Neural progenitor cell (in vitro differentiated cells): ENCODE results near the gene IRF1. TPM values are rescaled to one million over a fixed set of nuclear protein-coding genes. Genes with fewer than 3 reads are reported as not detected.
A peak's percentile ranks its signal among the peaks of the same experiment; 100 is the strongest.
"Not testable (repeated sequence)": the region's sequence is repeated elsewhere in the genome, so short reads cannot be mapped to it uniquely, and the experiment has no call there.

Experiments
- DNase-seq: peaks from one replicate; pipeline ENCODE4 v3.0.0-alpha.2; 2016; ENCODE audit warnings: low spot score
- H2AFZ ChIP-seq: fragments of 200-600 bp; sonication (generic); replicated peaks from 2 replicates; pipeline ENCODE4 v1.6.1; 2016; ENCODE audit warnings: antibody characterized with exemption
- H3F3A ChIP-seq: fragments of 200-600 bp; sonication (generic); 2 replicates; pipeline ENCODE4 v1.6.1; 2016; ENCODE audit warnings: antibody characterized with exemption, low read depth
- H3K27ac ChIP-seq: fragments of 200-600 bp; sonication (generic); 2 replicates; pipeline ENCODE4 v1.5.1; 2016; ENCODE audit warnings: mild to moderate bottlenecking
- H3K27me3 ChIP-seq: fragments of 200-600 bp; sonication (generic); 2 replicates; pipeline ENCODE4 v1.6.1; 2016; ENCODE audit warnings: mild to moderate bottlenecking, moderate library complexity
- H3K36me3 ChIP-seq: fragments of 200-600 bp; sonication (generic); 2 replicates; pipeline ENCODE4 v1.5.1; 2016
- H3K4me1 ChIP-seq: fragments of 200-600 bp; sonication (generic); 2 replicates; pipeline ENCODE4 v1.6.1; 2016; ENCODE audit warnings: mixed run types
- H3K4me2 ChIP-seq: fragments of 200-600 bp; sonication (generic); 2 replicates; pipeline ENCODE4 v1.6.1; 2016
- H3K4me3 ChIP-seq: fragments of 200-600 bp; sonication (generic); 2 replicates; pipeline ENCODE4 v1.5.1; 2016
- H3K79me2 ChIP-seq: fragments of 200-600 bp; sonication (generic); 2 replicates; pipeline ENCODE4 v1.6.1; 2016; ENCODE audit warnings: low read depth
- H3K9ac ChIP-seq: fragments of 200-600 bp; sonication (generic); 2 replicates; pipeline ENCODE4 v1.6.1; 2016
- H3K9me3 ChIP-seq: fragments of 200-600 bp; sonication (generic); 2 replicates; pipeline ENCODE4 v1.5.1; 2016; ENCODE audit warnings: low read depth
- H4K20me1 ChIP-seq: fragments of 200-600 bp; sonication (generic); 2 replicates; pipeline ENCODE4 v1.6.1; 2016; ENCODE audit warnings: low read depth
- H3K27ac Mint-ChIP-seq: 3 replicates; pipeline ENCODE4 v1.8.0; 2021; ENCODE audit warnings: mixed read lengths
- H3K27me3 Mint-ChIP-seq: 2 replicates; pipeline ENCODE4 v1.8.0; 2022; ENCODE audit warnings: low read depth, mild to moderate bottlenecking, inconsistent platforms, moderate library complexity, mixed read lengths; ENCODE audit not compliant: insufficient read depth
- H3K36me3 Mint-ChIP-seq: 3 replicates; pipeline ENCODE4 v1.8.0; 2021; ENCODE audit warnings: mixed read lengths
- H3K4me1 Mint-ChIP-seq: 3 replicates; pipeline ENCODE4 v1.8.0; 2021; ENCODE audit warnings: mixed read lengths
- H3K4me3 Mint-ChIP-seq: 3 replicates; pipeline ENCODE4 v1.8.0; 2021; ENCODE audit warnings: mild to moderate bottlenecking, moderate library complexity, mixed read lengths
- H3K9me3 Mint-ChIP-seq: 3 replicates; pipeline ENCODE4 v1.8.0; 2020; ENCODE audit warnings: mixed read lengths
- EZH2 ChIP-seq: fragments of 200-600 bp; sonication (generic); IDR thresholded peaks from 2 replicates; pipeline ENCODE4 v1.6.1; 2017; ENCODE audit warnings: antibody characterized with exemption, mild to moderate bottlenecking, moderate library complexity
- EZH2phosphoT487 ChIP-seq: fragments of 200-600 bp; sonication (generic); IDR thresholded peaks from 2 replicates; pipeline ENCODE4 v1.6.1; 2017; ENCODE audit warnings: antibody characterized with exemption
- total RNA-seq: library from RNA; depleted of rRNA; stranded (reverse); fragments of >200 nt; gene quantifications from 2 replicates; pipeline ENCODE4 v1.2.3, GENCODE V29; 2015; ENCODE audit warnings: low replicate concordance
- TF ChIP-seq, protein P1 (sequence below): fragments of 200-600 bp; sonication (generic); IDR thresholded peaks from 2 replicates; pipeline ENCODE4 v1.5.1; 2017; ENCODE audit warnings: antibody characterized with exemption, mild to moderate bottlenecking

Gene IRF1
- total RNA-seq, 1 donor from 2014 or later, result 7.1 TPM

GRCh38 chr5:132513618-132514336 is 23.2 kb upstream of the IRF1 start:
- H3F3A ChIP-seq, H3K4me3 Mint-ChIP-seq: not testable (repeated sequence)
- H3K9me3 Mint-ChIP-seq, result peaks cover 10% of the 10 kb centered on the region

DNA sequence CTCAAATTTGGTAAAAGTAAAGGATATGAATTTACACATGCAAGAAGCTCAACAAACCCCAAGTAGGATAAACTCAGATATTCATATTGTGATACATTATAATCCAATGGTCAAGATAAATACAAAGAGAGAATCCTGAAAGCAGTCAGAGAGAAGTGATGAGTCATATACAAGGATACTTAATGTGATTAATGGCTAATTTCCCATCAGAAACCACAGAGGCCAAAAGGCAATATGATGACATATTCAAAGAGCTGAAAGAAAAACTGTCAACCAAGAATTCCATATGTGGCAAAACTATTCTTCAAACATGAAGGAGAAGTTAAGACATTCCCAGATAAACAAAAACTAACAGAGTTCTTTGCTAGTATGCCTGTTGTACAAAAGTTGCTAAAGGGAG is 19.5 kb upstream of the IRF1 start:
- Mint-ChIP-seq H3K27me3 (peaks cover 6% of the 10 kb centered on the region), H3K27ac (no peak overlapping the region), H3K36me3 (no peaks in the 10 kb centered on the region), H3K9me3 (peaks cover 10% of the 10 kb centered on the region), H3K4me3 (no peak overlapping the region), H3K4me1 (no peaks in the 10 kb centered on the region)
- Histone ChIP-seq H3K9me3 (no peaks in the 10 kb centered on the region), H3K9ac (no peak overlapping the region), H3K4me1 (no peaks in the 10 kb centered on the region), H3K27ac (no peak overlapping the region), H3F3A (no peaks in the 10 kb centered on the region), H3K4me3 (no peak overlapping the region), H3K4me2 (no peak overlapping the region), H4K20me1 (no peaks in the 10 kb centered on the region), H3K79me2 (no peaks in the 10 kb centered on the region), H2AFZ (no peak overlapping the region), H3K27me3 (no peaks in the 10 kb centered on the region), H3K36me3 (peaks cover 3% of the 10 kb centered on the region)
- TF ChIP-seq EZH2phosphoT487 (no peak), EZH2 (no peak)
- TF ChIP-seq, protein P1, sequence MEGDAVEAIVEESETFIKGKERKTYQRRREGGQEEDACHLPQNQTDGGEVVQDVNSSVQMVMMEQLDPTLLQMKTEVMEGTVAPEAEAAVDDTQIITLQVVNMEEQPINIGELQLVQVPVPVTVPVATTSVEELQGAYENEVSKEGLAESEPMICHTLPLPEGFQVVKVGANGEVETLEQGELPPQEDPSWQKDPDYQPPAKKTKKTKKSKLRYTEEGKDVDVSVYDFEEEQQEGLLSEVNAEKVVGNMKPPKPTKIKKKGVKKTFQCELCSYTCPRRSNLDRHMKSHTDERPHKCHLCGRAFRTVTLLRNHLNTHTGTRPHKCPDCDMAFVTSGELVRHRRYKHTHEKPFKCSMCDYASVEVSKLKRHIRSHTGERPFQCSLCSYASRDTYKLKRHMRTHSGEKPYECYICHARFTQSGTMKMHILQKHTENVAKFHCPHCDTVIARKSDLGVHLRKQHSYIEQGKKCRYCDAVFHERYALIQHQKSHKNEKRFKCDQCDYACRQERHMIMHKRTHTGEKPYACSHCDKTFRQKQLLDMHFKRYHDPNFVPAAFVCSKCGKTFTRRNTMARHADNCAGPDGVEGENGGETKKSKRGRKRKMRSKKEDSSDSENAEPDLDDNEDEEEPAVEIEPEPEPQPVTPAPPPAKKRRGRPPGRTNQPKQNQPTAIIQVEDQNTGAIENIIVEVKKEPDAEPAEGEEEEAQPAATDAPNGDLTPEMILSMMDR, result no peak
- DNase-seq, result no peak

More at GRCh38 chr5:132513618-132514336, 23.2 kb upstream of the IRF1 start:
- DNase-seq, H3K4me3 ChIP-seq, H3K4me1 Mint-ChIP-seq, H3K36me3 ChIP-seq, H3K27ac Mint-ChIP-seq, H3K27me3 Mint-ChIP-seq, H4K20me1 ChIP-seq, H2AFZ ChIP-seq, H3K4me1 ChIP-seq, H3K27ac ChIP-seq, H3K4me2 ChIP-seq, H3K9ac ChIP-seq, H3K36me3 Mint-ChIP-seq, H3K9me3 ChIP-seq, H3K79me2 ChIP-seq, H3K27me3 ChIP-seq: not testable (repeated sequence)

GRCh38 chr5:132506094-132506692 is 15.6 kb upstream of the IRF1 start:
- H3K27me3 Mint-ChIP-seq, result peaks cover 7% of the 10 kb centered on the region
- H3K36me3 Mint-ChIP-seq, result no peaks in the 10 kb centered on the region
- H3K4me1 Mint-ChIP-seq, result no peaks in the 10 kb centered on the region
- H3K36me3 ChIP-seq, result no peaks in the 10 kb centered on the region
- H3K9ac ChIP-seq, result no peak overlapping the region
- no peak overlapping the region for H2AFZ ChIP-seq
- no peaks in the 10 kb centered on the region for H4K20me1 ChIP-seq
- H3K4me3 ChIP-seq, result no peak overlapping the region
- H3K79me2 ChIP-seq, result no peaks in the 10 kb centered on the region
- no peaks in the 10 kb centered on the region for H3K9me3 Mint-ChIP-seq
- H3K27me3 ChIP-seq, result no peaks in the 10 kb centered on the region
- TF ChIP-seq EZH2phosphoT487 (no peak), EZH2 (no peak)
- TF ChIP-seq, protein P1, result peak; percentile 60
- H3K4me1 ChIP-seq, result no peaks in the 10 kb centered on the region
- H3K4me2 ChIP-seq, result no peak overlapping the region
- H3K27ac Mint-ChIP-seq, result no peak overlapping the region
- DNase-seq, result peak; percentile 35
- H3K27ac ChIP-seq, result no peak overlapping the region
- no peaks in the 10 kb centered on the region for H3F3A ChIP-seq
- H3K4me3 Mint-ChIP-seq, result no peak overlapping the region
- no peaks in the 10 kb centered on the region for H3K9me3 ChIP-seq

- Mint-ChIP-seq H3K36me3 (no peaks in the 10 kb centered on the region), H3K27me3 (peaks cover 7% of the 10 kb centered on the region), H3K4me3 (no peak overlapping the region), H3K27ac (no peak overlapping the region), H3K4me1 (no peaks in the 10 kb centered on the region), H3K9me3 (no peaks in the 10 kb centered on the region)
- no peaks in the 10 kb centered on the region for H3K27me3 ChIP-seq
- H3K9me3 ChIP-seq, result no peaks in the 10 kb centered on the region
- no peak overlapping the region for H3K4me3 ChIP-seq
- H3K79me2 ChIP-seq, result no peaks in the 10 kb centered on the region
- no peak overlapping the region for H3K27ac ChIP-seq
- no peaks in the 10 kb centered on the region for H3K4me1 ChIP-seq
- H4K20me1 ChIP-seq, result no peaks in the 10 kb centered on the region
- TF ChIP-seq, protein P1, result no peak
- TF ChIP-seq EZH2phosphoT487, result no peak
- no peak for TF ChIP-seq EZH2
- no peak overlapping the region for H3K9ac ChIP-seq
- no peaks in the 10 kb centered on the region for H3F3A ChIP-seq
- no peak overlapping the region for H3K4me2 ChIP-seq
- no peak overlapping the region for H2AFZ ChIP-seq
- no peak for DNase-seq
- H3K36me3 ChIP-seq, result no peaks in the 10 kb centered on the region
Observed at GRCh38 chr5:132505641-132506040, 15.1 kb upstream of the IRF1 start.
